Ascending aorta (tissue), 2 donors: Measurements from ENCODE around the gene EXD2. TPM values are rescaled to one million over a fixed set of nuclear protein-coding genes. Genes with fewer than 3 reads are reported as not detected.

Experiments used
- DNase-seq, 2 donors: peaks; one replicate each; pipeline ENCODE4 v3.0.0-alpha.2; 2019; ENCODE audit warnings: low spot score in 2 of 2
- H3K27ac ChIP-seq, 2 donors: fragments of 200-600 bp; sonication (generic); one replicate each; pipeline ENCODE4 v1.5.1; 2016 to 2017; ENCODE audit warnings: mild to moderate bottlenecking in 1 of 2
- H3K27me3 ChIP-seq: fragments of 200-600 bp; sonication (generic); one replicate; pipeline ENCODE4 v1.5.1; 2017
- H3K36me3 ChIP-seq, 2 donors: fragments of 200-600 bp; sonication (generic); one replicate each; pipeline ENCODE4 v1.5.1; 2016
- H3K4me1 ChIP-seq, 2 donors: fragments of 200-600 bp; sonication (generic); one replicate each; pipeline ENCODE4 v1.5.1; 2016 to 2017; ENCODE audit warnings: mild to moderate bottlenecking in 1 of 2
- H3K4me3 ChIP-seq, 2 donors: fragments of 200-600 bp; sonication (generic); one replicate each; pipeline ENCODE4 v1.5.1; 2016 to 2017; ENCODE audit warnings: mild to moderate bottlenecking in 1 of 2
- H3K9me3 ChIP-seq, 2 donors: fragments of 200-600 bp; sonication (generic); one replicate each; pipeline ENCODE4 v1.5.1; 2016
- CTCF ChIP-seq, 3 experiments: fragments of 200-600 bp in 2 of 3; fragments of 450-650 bp in 1 of 3; sonication (generic) in 2 of 3; IDR thresholded peaks; one replicate each; pipeline ENCODE4 v1.5.1; 2016 to 2019; ENCODE audit warnings: antibody characterized with exemption in 3 of 3, mild to moderate bottlenecking in 1 of 3, moderate library complexity in 1 of 3
- intact Hi-C: fragments of 100-400 bp; cut with DNase I; formaldehyde crosslinking; loops from one replicate; pipeline ENCODE4 v1.15.1; 2023
- total RNA-seq: library from RNA; depleted of rRNA; stranded (reverse); fragments of >200 nt; gene quantifications from one replicate; pipeline ENCODE4 v1.1.0, GENCODE V29; 2016

EXD2 gene
- total RNA-seq, 1 donor from 2014 or later: 17.2 TPM

GRCh38 chr14:69252851-69253250 lies 61.6 kb downstream of the EXD2 start:
- Histone ChIP-seq H3K27me3 (no peaks in the 10 kb centered on the region), H3K27ac (no peak overlapping the region), H3K36me3 (no peaks in the 10 kb centered on the region), H3K4me3 (no peak overlapping the region), H3K9me3 (no peaks in the 10 kb centered on the region), H3K4me1 (peaks cover 0 to 8% of the 10 kb centered on the region in 2 donors)
- TF ChIP-seq CTCF (IDR thresholded peaks at IDR 0.05): no peak
- intact Hi-C loops: no loop called here
- no peak for DNase-seq

GRCh38 chr14:69259168-69259526 lies 67.8 kb downstream of the EXD2 start:
- intact Hi-C loops: no loop called here

GRCh38 chr14:69259527-69260189 lies 68.4 kb downstream of the EXD2 start, which contains the start of gene GALNT16:
TSS of gene GALNT16 (plus strand) at chr14:69260158. CDS start at chr14:69260291, 133 bp downstream.
- peak; percentile 19 to 50 (median 34) for TF ChIP-seq CTCF (IDR thresholded peaks at IDR 0.05)
- peak within 1 kb of the TSS; percentile 0 to 74 for H3K27ac ChIP-seq
- H3K4me1 ChIP-seq: peaks cover 4 to 37% of the 10 kb centered on the region in 2 donors
- no peaks in the 10 kb centered on the region for H3K27me3 ChIP-seq
- peak in 1 of 2 donors; percentile 69 for DNase-seq
- H3K36me3 ChIP-seq: no peaks in the 10 kb centered on the region
- H3K4me3 ChIP-seq: peak within 1 kb of the TSS; percentile 76 to 78
- intact Hi-C loops: loop anchor here (1.0 to 2.0 kb wide), 2 partner anchors 17 to 58 kb away; no protein-coding TSS in a partner anchor
- no peaks in the 10 kb centered on the region for H3K9me3 ChIP-seq

More at GRCh38 chr14:69259168-69259526, 67.8 kb downstream of the EXD2 start:
- DNase-seq: no peak
- Histone ChIP-seq H3K27me3 (no peaks in the 10 kb centered on the region), H3K36me3 (no peaks in the 10 kb centered on the region), H3K4me1 (peaks cover 4 to 37% of the 10 kb centered on the region in 2 donors), H3K9me3 (no peaks in the 10 kb centered on the region), H3K4me3 (peak overlapping the region; percentile 76 to 78), H3K27ac (no peak overlapping the region)
- no peak for TF ChIP-seq CTCF (IDR thresholded peaks at IDR 0.05)

DNA sequence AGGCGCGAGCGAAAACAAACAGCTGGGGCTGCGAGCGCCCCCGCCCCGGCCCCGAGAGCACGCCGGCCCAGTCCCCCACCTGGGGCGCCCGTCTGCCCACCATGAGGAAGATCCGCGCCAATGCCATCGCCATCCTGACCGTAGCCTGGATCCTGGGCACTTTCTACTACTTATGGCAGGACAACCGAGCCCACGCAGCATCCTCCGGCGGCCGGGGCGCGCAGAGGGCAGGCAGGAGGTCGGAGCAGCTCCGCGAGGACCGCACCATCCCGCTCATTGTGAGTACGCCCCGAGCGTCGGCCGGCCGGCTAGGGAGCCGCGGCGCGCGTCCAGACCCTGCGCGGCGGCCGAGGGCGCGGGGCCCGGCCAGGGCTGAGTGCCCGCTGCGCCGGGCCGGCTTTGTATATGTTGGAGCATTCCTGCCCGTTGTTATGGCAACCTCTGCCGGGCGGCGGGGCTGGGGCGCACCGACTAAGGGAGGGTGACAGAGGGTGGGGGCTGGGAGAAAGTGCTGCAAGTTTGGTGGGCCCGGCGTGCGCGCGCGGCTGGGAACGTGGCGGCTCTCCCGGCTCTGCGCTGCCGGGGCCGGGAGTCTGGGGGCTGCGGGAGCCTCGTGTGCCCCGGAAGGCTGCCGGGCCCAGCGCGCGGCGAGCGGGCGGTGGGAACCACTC lies 69.0 kb downstream of the EXD2 start:
- intact Hi-C loops: loop anchor here (1.0 to 2.0 kb wide), 2 partner anchors 18 to 57 kb away; no protein-coding TSS in a partner anchor
- Histone ChIP-seq H3K9me3 (no peaks in the 10 kb centered on the region), H3K4me3 (peak overlapping the region; percentile 76 to 78), H3K4me1 (peaks cover 4 to 37% of the 10 kb centered on the region in 2 donors), H3K27me3 (no peaks in the 10 kb centered on the region), H3K27ac (peak overlapping the region; percentile 0 to 74), H3K36me3 (no peaks in the 10 kb centered on the region)
- peak in 1 of 2 donors; percentile 70 for DNase-seq
- no peak for TF ChIP-seq CTCF (IDR thresholded peaks at IDR 0.05)

DNA sequence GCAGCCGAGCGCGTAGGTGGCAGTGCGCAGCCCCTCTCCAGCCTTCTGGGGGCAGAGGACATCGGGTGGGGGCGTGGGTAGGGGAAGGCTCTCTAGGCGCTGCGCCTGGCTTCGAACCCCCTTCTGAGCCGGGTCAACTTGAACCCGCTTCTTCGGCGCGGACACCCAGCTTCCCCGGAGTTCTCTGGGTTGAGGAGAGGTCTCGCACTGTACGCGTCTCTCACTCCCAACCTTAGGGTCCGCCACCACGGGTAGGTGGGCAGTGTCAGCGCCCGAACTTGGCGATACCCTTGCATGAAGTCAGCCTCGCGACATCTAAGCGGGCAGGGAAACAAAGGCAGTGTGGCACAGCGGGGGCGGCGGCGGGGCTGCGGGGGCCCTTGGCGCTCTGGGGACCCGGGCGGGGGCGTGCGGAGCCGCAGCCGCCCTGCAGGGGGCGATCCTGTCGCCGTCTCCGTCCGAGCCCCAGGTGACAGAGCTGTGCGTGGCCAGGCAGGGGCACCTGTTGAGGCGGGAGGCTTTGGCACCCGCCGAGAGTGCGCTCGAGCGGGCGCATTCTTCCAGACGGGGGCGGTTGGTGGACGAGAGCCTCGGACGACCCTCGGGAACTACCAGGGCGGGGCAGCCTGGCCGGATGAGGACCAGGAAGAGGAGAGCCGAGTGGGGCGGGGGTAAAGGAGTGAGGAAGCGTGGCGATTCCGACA lies 69.7 kb downstream of the EXD2 start:
- H3K4me3 ChIP-seq: peak overlapping the region; percentile 76 to 78
- DNase-seq: peak in 1 of 2 donors; percentile 70
- H3K4me1 ChIP-seq: peaks cover 4 to 37% of the 10 kb centered on the region in 2 donors
- peak; percentile 54 to 83 (median 62) for TF ChIP-seq CTCF (IDR thresholded peaks at IDR 0.05)
- H3K27me3 ChIP-seq: no peaks in the 10 kb centered on the region
- intact Hi-C loops: loop anchor here (1.0 to 2.0 kb wide), 3 partner anchors 18 to 56 kb away; no protein-coding TSS in a partner anchor
- no peaks in the 10 kb centered on the region for H3K9me3 ChIP-seq
- H3K36me3 ChIP-seq: no peaks in the 10 kb centered on the region
- peak overlapping the region; percentile 43 to 74 for H3K27ac ChIP-seq
